Measurements from ENCODE around the gene ASIP. TPM values are rescaled to one million over a fixed set of nuclear protein-coding genes. Genes with fewer than 3 reads are reported as not detected.

The ASIP gene
- total and polyA plus RNA-seq, 2 donors (not counting 1 experiment from before 2014, with no cell fraction given), result not detected

DNA sequence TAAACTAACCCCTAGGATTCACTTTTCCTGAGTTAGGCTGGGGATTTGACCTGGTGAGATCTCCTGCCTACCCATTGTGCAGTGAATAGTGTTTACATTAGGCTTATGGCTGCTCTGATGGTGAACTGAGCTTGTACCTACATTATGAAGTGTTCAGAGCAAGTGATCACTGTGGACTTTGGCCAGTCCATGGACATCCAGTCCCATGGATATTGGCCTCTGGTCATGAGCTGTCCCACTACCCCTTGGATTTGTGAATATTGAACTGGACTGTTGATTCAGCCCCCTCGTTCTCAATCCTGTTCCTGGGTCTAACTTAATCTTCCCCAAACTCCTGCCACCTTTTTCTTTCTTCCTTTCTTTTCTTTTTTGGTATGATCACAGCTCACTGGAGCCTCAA, 13.8 kb downstream of the ASIP start:
- H3K4me1 ChIP-seq (ENCODE audit: control insufficient read depth, extremely low read depth, insufficient read depth, low read length), result no peaks in the 10 kb centered on the region

GRCh38 chr20:34256629-34257124, 15.5 kb downstream of the ASIP start:
- Histone ChIP-seq H3K27ac (ENCODE audit: insufficient read depth, low read length) (no peak overlapping the region), H3K36me3 (ENCODE audit: control insufficient read depth, insufficient read depth, low read length) (no peaks in the 10 kb centered on the region), H2AFZ (ENCODE audit: low read length) (no peak overlapping the region), H3K9ac (ENCODE audit: insufficient read depth, low read length) (no peak overlapping the region), H3K9me3 (ENCODE audit: control insufficient read depth, insufficient read depth, low read depth, low read length) (no peaks in the 10 kb centered on the region), H3K4me3 (replicated peaks in 1 of 4; ENCODE audit: control extremely low read depth in 1 of 4, insufficient read depth in 1 of 4, low read depth in 3 of 4, low read length in 4 of 4) (no peak overlapping the region), H3K79me2 (ENCODE audit: control insufficient read depth, insufficient read depth, low read length) (no peaks in the 10 kb centered on the region), H3K4me1 (ENCODE audit: control insufficient read depth, extremely low read depth, insufficient read depth, low read length) (no peaks in the 10 kb centered on the region), H4K20me1 (ENCODE audit: control insufficient read depth, extremely low read depth, insufficient read depth, low read length) (no peaks in the 10 kb centered on the region), H3K27me3 (ENCODE audit: control insufficient read depth, insufficient read depth, low read length) (no peaks in the 10 kb centered on the region), H3K4me2 (ENCODE audit: extremely low read depth, insufficient read depth, low read length) (no peak overlapping the region)
- DNase-seq (ENCODE audit: low read depth in 2 of 2), result no peak
- TF ChIP-seq, protein P1, sequence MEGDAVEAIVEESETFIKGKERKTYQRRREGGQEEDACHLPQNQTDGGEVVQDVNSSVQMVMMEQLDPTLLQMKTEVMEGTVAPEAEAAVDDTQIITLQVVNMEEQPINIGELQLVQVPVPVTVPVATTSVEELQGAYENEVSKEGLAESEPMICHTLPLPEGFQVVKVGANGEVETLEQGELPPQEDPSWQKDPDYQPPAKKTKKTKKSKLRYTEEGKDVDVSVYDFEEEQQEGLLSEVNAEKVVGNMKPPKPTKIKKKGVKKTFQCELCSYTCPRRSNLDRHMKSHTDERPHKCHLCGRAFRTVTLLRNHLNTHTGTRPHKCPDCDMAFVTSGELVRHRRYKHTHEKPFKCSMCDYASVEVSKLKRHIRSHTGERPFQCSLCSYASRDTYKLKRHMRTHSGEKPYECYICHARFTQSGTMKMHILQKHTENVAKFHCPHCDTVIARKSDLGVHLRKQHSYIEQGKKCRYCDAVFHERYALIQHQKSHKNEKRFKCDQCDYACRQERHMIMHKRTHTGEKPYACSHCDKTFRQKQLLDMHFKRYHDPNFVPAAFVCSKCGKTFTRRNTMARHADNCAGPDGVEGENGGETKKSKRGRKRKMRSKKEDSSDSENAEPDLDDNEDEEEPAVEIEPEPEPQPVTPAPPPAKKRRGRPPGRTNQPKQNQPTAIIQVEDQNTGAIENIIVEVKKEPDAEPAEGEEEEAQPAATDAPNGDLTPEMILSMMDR (conservative IDR thresholded peaks at IDR 0.05 in 1 of 2, IDR thresholded peaks at IDR 0.05 in 1 of 2; ENCODE audit: low read depth in 1 of 2, low read length in 2 of 2), result no peak
- TF ChIP-seq EZH2 (IDR thresholded peaks at IDR 0.05; ENCODE audit: low read length, missing control alignments), result no peak

More for the DNA sequence above, 13.8 kb downstream of the ASIP start:
- TF ChIP-seq EZH2 (IDR thresholded peaks at IDR 0.05; ENCODE audit: low read length, missing control alignments), result no peak
- TF ChIP-seq, protein P1 (conservative IDR thresholded peaks at IDR 0.05 in 1 of 2, IDR thresholded peaks at IDR 0.05 in 1 of 2; ENCODE audit: low read depth in 1 of 2, low read length in 2 of 2), result no peak
- Histone ChIP-seq H3K27me3 (ENCODE audit: control insufficient read depth, insufficient read depth, low read length) (no peaks in the 10 kb centered on the region), H3K4me2 (ENCODE audit: extremely low read depth, insufficient read depth, low read length) (no peak overlapping the region), H3K79me2 (ENCODE audit: control insufficient read depth, insufficient read depth, low read length) (no peaks in the 10 kb centered on the region), H4K20me1 (ENCODE audit: control insufficient read depth, extremely low read depth, insufficient read depth, low read length) (no peaks in the 10 kb centered on the region), H2AFZ (ENCODE audit: low read length) (no peak overlapping the region), H3K36me3 (ENCODE audit: control insufficient read depth, insufficient read depth, low read length) (no peaks in the 10 kb centered on the region), H3K9ac (ENCODE audit: insufficient read depth, low read length) (no peak overlapping the region), H3K4me3 (replicated peaks in 1 of 4; ENCODE audit: control extremely low read depth in 1 of 4, insufficient read depth in 1 of 4, low read depth in 3 of 4, low read length in 4 of 4) (no peak overlapping the region), H3K9me3 (ENCODE audit: control insufficient read depth, insufficient read depth, low read depth, low read length) (no peaks in the 10 kb centered on the region), H3K27ac (ENCODE audit: insufficient read depth, low read length) (no peak overlapping the region)
- no peak for DNase-seq (ENCODE audit: low read depth in 2 of 2)

- no peaks in the 10 kb centered on the region for H3K27me3 ChIP-seq (ENCODE audit: control insufficient read depth, insufficient read depth, low read length)
- H3K27ac ChIP-seq (ENCODE audit: insufficient read depth, low read length), result no peak overlapping the region
- peaks cover 6% of the 10 kb centered on the region for H3K4me1 ChIP-seq (ENCODE audit: control insufficient read depth, extremely low read depth, insufficient read depth, low read length)
- H3K9ac ChIP-seq (ENCODE audit: insufficient read depth, low read length), result no peak overlapping the region
- H4K20me1 ChIP-seq (ENCODE audit: control insufficient read depth, extremely low read depth, insufficient read depth, low read length), result no peaks in the 10 kb centered on the region
- no peak overlapping the region for H2AFZ ChIP-seq (ENCODE audit: low read length)
- TF ChIP-seq, protein P1 (conservative IDR thresholded peaks at IDR 0.05 in 1 of 2, IDR thresholded peaks at IDR 0.05 in 1 of 2; ENCODE audit: low read depth in 1 of 2, low read length in 2 of 2), result no peak
- no peak for TF ChIP-seq EZH2 (IDR thresholded peaks at IDR 0.05; ENCODE audit: low read length, missing control alignments)
- no peaks in the 10 kb centered on the region for H3K9me3 ChIP-seq (ENCODE audit: control insufficient read depth, insufficient read depth, low read depth, low read length)
- no peaks in the 10 kb centered on the region for H3K36me3 ChIP-seq (ENCODE audit: control insufficient read depth, insufficient read depth, low read length)
- no peak overlapping the region for H3K4me2 ChIP-seq (ENCODE audit: extremely low read depth, insufficient read depth, low read length)
- no peak overlapping the region for H3K4me3 ChIP-seq (replicated peaks in 1 of 4; ENCODE audit: control extremely low read depth in 1 of 4, insufficient read depth in 1 of 4, low read depth in 3 of 4, low read length in 4 of 4)
- H3K79me2 ChIP-seq (ENCODE audit: control insufficient read depth, insufficient read depth, low read length), result no peaks in the 10 kb centered on the region
- peak in 1 of 2 donors; percentile 30 for DNase-seq (ENCODE audit: low read depth in 2 of 2)
Measured at GRCh38 chr20:34260208-34260942, 19.2 kb downstream of the ASIP start.
